Heart right ventricle (tissue), 16 donors: Measurements from ENCODE around the gene MBLAC2. TPM values are rescaled to one million over a fixed set of nuclear protein-coding genes. Genes with fewer than 3 reads are reported as not detected.

Experiments
- ATAC-seq, 8 donors: fragments of 200-7000 bp; cut with Tn5 transposase; one replicate each; pipeline ENCODE4 v1.9.1; 2020; ENCODE audit warnings: mild to moderate bottlenecking in 8 of 8, moderate library complexity in 8 of 8, moderate number of reproducible peaks in 1 of 8
- DNase-seq, 2 donors: peaks; one replicate each; pipeline ENCODE4 v3.0.0-alpha.2; 2020
- H3K27ac ChIP-seq, 10 donors: fragments of 200-600 bp; sonication (generic) in 2 of 10; one replicate each; pipeline versions ENCODE4 v1.5.0 to v1.8.0; 2020 to 2022; ENCODE audit warnings: mild to moderate bottlenecking in 3 of 10
- H3K27me3 ChIP-seq, 7 donors: fragments of 200-600 bp; one replicate each; pipeline ENCODE4 v1.8.0; 2021 to 2022; ENCODE audit warnings: mild to moderate bottlenecking in 2 of 7
- H3K36me3 ChIP-seq, 9 donors: fragments of 200-600 bp; sonication (generic) in 1 of 9; one replicate each; pipeline versions ENCODE4 v1.5.0 to v1.8.0; 2020 to 2022; ENCODE audit warnings: mild to moderate bottlenecking in 2 of 9
- H3K4me1 ChIP-seq, 9 donors: fragments of 200-600 bp; sonication (generic) in 1 of 9; one replicate each; pipeline versions ENCODE4 v1.5.0 to v1.8.0; 2020 to 2022; ENCODE audit warnings: mild to moderate bottlenecking in 4 of 9
- H3K4me3 ChIP-seq, 10 donors: fragments of 200-600 bp; sonication (generic) in 2 of 10; one replicate each; pipeline versions ENCODE4 v1.5.0 to v1.8.0; 2020 to 2022; ENCODE audit warnings: mild to moderate bottlenecking in 7 of 10, moderate library complexity in 2 of 10
- H3K9me3 ChIP-seq, 11 donors: fragments of 200-600 bp in 10 of 11; sonication (generic) in 2 of 11; one replicate each; pipeline versions ENCODE4 v1.5.0 to v1.8.0; 2013 to 2022; ENCODE audit warnings: mild to moderate bottlenecking in 2 of 11, control low read depth in 1 of 11, moderate library complexity in 1 of 11
- CTCF ChIP-seq, 9 donors: fragments of 200-600 bp; sonication (generic) in 2 of 9; IDR thresholded peaks; one replicate each; pipeline versions ENCODE4 v1.5.0 to v1.8.0; 2021 to 2022; ENCODE audit warnings: antibody characterized with exemption in 9 of 9, mild to moderate bottlenecking in 5 of 9, moderate library complexity in 1 of 9
- WGBS, 2 donors: extraction: QIAGEN DNeasy Blood & Tissue Kit; methylation state at CpG; one replicate each; pipeline ENCODE4 v1.1.7; 2013; ENCODE audit warnings: inconsistent platforms in 1 of 2; 5-methylcytosine and 5-hydroxymethylcytosine counted together
- intact Hi-C, 10 donors: fragments of 100-400 bp; cut with DNase I; formaldehyde crosslinking; loops; one replicate each; pipeline versions ENCODE4 v1.11.1 to v1.14.2; 2022
- polyA plus RNA-seq, 2 donors: library from polyadenylated mRNA; stranded (reverse); fragments of 200-250 nt; gene quantifications; one replicate each; pipeline ENCODE4 v1.2.3, GENCODE V29; 2013
- total RNA-seq, 10 donors: library from RNA; stranded (reverse); fragmentation: NEBNext Ultra II Directional in 3 of 10; extraction: Animal tissue kit (Norgen Biotek cat#: 25700) in 3 of 10; gene quantifications; one replicate each; pipeline versions ENCODE4 v1.2.1 to v1.2.4, GENCODE V29; 2021 to 2023
- donor health status: Arrhythmogenic right ventricular cardiomyopathy.
- donor health status: ischemic (EF 13 %, LVEDD 7.1; RV severe dilation, severe dysfunction).
- donor health status: healthy with polysubstance abuse.
- donor health status: DM: no; HTN: yes; CAD: no.
- donor health status: DM: no; HTN: no; CAD: no.
- donor health status: ischemic (EF 25% LVEDD 6.9; RV normal size, moderate dysfunction).
- donor health status: ischemic (EF 25% LVEDD 5.7; RV mildly dilated, moderate dysfunction).
- donor health status: healthy.
- donor health status: DM: yes; HTN: yes; CAD: no.
- donor health status: Ischemic cardiomyopathy.
- donor health status: ischemic (EF 35%, LVEDD 5.7; RV mildly dilated, moderate dysfunction).
- donor health status: nonischemic (EF 11% LVEDD 7.7; RV severe dilation, severe dysfunction).
- donor health status: DM: yes; HTN: yes; CAD: no.
- donor health status: PGD.
- donor health status: ischemic (EF 29% LVEDD 5.4; RV normal size, mild dysfunction).
- donor health status: nonischemic (EF 23%, LVEDD 6.1; RV moderate dilation, normal function).

Gene MBLAC2
- total and polyA plus RNA-seq, 12 donors: 1.0 to 4.8 (median 3.4) TPM

DNA sequence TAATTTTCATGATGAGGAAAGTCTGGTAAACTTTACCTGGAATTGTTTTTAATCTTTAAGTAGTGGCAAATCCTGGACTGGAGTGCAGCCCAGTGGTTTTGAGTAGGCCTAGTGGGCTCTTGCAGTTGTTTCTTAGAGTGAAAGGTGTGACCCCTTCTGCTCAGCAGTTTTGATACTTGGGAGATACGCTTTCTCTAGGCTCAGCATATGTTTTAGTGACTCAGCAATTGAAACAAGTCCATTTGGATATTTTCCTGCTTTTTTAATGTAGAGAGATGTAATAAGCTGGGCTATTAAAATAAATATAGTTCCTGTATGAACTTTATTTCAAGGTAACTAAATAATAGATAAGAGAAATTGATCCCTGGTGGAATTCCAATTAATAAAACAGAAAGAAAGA is 6.1 kb upstream of the MBLAC2 start:
- H3K4me3 ChIP-seq: no peak overlapping the region
- H3K4me1 ChIP-seq: peaks cover 0 to under 1% (median 0%) of the 10 kb centered on the region in 9 donors
- no peaks in the 10 kb centered on the region for H3K27me3 ChIP-seq
- intact Hi-C loops: loop anchor here in 1 of 10 donors (5.0 kb wide), 1 partner anchor 42 kb away; no protein-coding TSS in a partner anchor
- H3K27ac ChIP-seq: no peak overlapping the region
- no peak for ATAC-seq
- DNase-seq: no peak
- no peaks in the 10 kb centered on the region for H3K36me3 ChIP-seq
- TF ChIP-seq CTCF (IDR thresholded peaks at IDR 0.05): no peak
- no peaks in the 10 kb centered on the region for H3K9me3 ChIP-seq
- WGBS, 2 donors: 92 to 96% methylated on average over 1 of the region's 1 CpG

GRCh38 chr5:90479611-90480385 is 5.2 kb upstream of the MBLAC2 start:
- no peak overlapping the region for H3K4me3 ChIP-seq
- no peaks in the 10 kb centered on the region for H3K27me3 ChIP-seq
- H3K4me1 ChIP-seq: peaks cover 0 to 9% (median 4%) of the 10 kb centered on the region in 9 donors
- TF ChIP-seq CTCF (IDR thresholded peaks at IDR 0.05): no peak
- no peak for ATAC-seq
- no peak overlapping the region for H3K27ac ChIP-seq
- H3K36me3 ChIP-seq: no peaks in the 10 kb centered on the region
- no peak for DNase-seq
- intact Hi-C loops: loop anchor here in 5 of 10 donors (5.0 to 10.0 kb wide), 3 partner anchors 43 to 48 kb away; partner anchors contain the start of gene LYSMD3 (in 4 of the 5)
- no peaks in the 10 kb centered on the region for H3K9me3 ChIP-seq

- H3K36me3 ChIP-seq: no peaks in the 10 kb centered on the region
- DNase-seq: no peak
- H3K27ac ChIP-seq: no peak overlapping the region
- H3K4me1 ChIP-seq: peaks cover 0 to 21% (median 16%) of the 10 kb centered on the region in 9 donors
- no peak for ATAC-seq
- no peaks in the 10 kb centered on the region for H3K9me3 ChIP-seq
- TF ChIP-seq CTCF (IDR thresholded peaks at IDR 0.05): no peak
- peak overlapping the region in 2 of 10 donors; percentile 5 to 16 for H3K4me3 ChIP-seq
- no peaks in the 10 kb centered on the region for H3K27me3 ChIP-seq
- intact Hi-C loops: loop anchor here in 4 of 10 donors (5.0 to 10.0 kb wide), 2 partner anchors 47 to 50 kb away; partner anchors contain the start of gene LYSMD3 (in 4 of the 4)
- 77 to 79% methylated on average over 8 of the region's 8 CpGs for WGBS, 2 donors
These were observed 3.1 kb upstream of the MBLAC2 start for GRCh38 chr5:90477621-90478215.

DNA sequence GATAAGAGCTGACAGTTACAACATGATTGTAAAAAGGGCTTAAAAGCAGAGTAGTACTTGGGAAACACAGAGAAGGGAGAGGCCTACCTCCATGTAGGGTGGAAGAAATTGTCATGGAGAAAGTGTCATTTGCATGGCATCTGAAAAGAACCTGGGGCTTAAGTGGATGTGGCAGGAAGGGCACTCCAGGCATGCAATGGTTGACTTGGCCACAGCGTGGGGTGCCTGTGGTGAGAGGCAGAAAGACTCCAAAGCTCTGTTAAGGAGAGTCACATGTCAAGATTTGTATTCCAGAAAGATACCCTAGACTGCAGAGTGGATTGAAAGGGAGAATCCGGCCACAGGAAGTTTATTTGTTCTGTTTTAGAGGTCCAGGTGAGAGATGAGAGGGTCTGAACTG is 2.5 kb upstream of the MBLAC2 start:
- Histone ChIP-seq H3K4me3 (no peak overlapping the region), H3K27me3 (no peaks in the 10 kb centered on the region), H3K9me3 (no peaks in the 10 kb centered on the region), H3K4me1 (peaks cover 0 to 28% (median 19%) of the 10 kb centered on the region in 9 donors), H3K36me3 (no peaks in the 10 kb centered on the region), H3K27ac (no peak overlapping the region)
- ATAC-seq (no peak), DNase-seq (no peak)
- WGBS, 2 donors: 49 to 50% methylated on average over 2 of the region's 2 CpGs
- TF ChIP-seq CTCF (IDR thresholded peaks at IDR 0.05): no peak
- intact Hi-C loops: loop anchor here in 4 of 10 donors (5.0 to 10.0 kb wide), 2 partner anchors 48 to 50 kb away; partner anchors contain the start of gene LYSMD3 (in 4 of the 4)
